Astrocyte (in vitro differentiated cells and primary cell): Measurements from ENCODE around the gene SPATA25. TPM values are rescaled to one million over a fixed set of nuclear protein-coding genes. Genes with fewer than 3 reads are reported as not detected.

Experiments
- DNase-seq: peaks from one replicate; pipeline ENCODE4 v3.0.0-alpha.2; 2010; ENCODE audit warnings: low read depth
- FAIRE-seq: peaks from 2 replicates; lab custom pipeline; 2011; peaks lifted over from hg19 to GRCh38; lab: Jason Lieb, UNC
- H2AFZ ChIP-seq: 2 replicates; pipeline ENCODE4 v1.6.0; 2012; ENCODE audit warnings: low read depth, low read length, inconsistent platforms
- H3K27ac ChIP-seq: 2 replicates; pipeline ENCODE4 v1.5.1; 2011; ENCODE audit warnings: low read depth, low read length, inconsistent platforms
- H3K27me3 ChIP-seq: 2 replicates; pipeline ENCODE4 v1.6.0; 2011; ENCODE audit warnings: low read length, inconsistent platforms; ENCODE audit not compliant: insufficient read depth
- H3K36me3 ChIP-seq: 2 replicates; pipeline ENCODE4 v1.5.1; 2011; ENCODE audit warnings: low read length, inconsistent platforms; ENCODE audit not compliant: insufficient read depth
- H3K4me1 ChIP-seq: 2 replicates; pipeline ENCODE4 v1.5.1; 2011; ENCODE audit warnings: low read length, inconsistent platforms; ENCODE audit not compliant: insufficient read depth
- H3K4me2 ChIP-seq: 2 replicates; pipeline ENCODE4 v1.6.0; 2012; ENCODE audit warnings: low read length, inconsistent platforms
- H3K4me3 ChIP-seq: 2 replicates; pipeline ENCODE4 v1.5.1; 2011; ENCODE audit warnings: low read depth, mild to moderate bottlenecking, low read length, inconsistent platforms; ENCODE audit not compliant: insufficient read depth
- H3K79me2 ChIP-seq: 2 replicates; pipeline ENCODE4 v1.6.0; 2012; ENCODE audit warnings: mild to moderate bottlenecking, low read length, inconsistent platforms; ENCODE audit not compliant: insufficient read depth
- H3K9ac ChIP-seq: 2 replicates; pipeline ENCODE4 v1.6.0; 2012; ENCODE audit warnings: mild to moderate bottlenecking, low read length, inconsistent platforms
- H3K9me3 ChIP-seq: 2 replicates; pipeline ENCODE4 v1.5.1; 2012; ENCODE audit warnings: low read depth, mild to moderate bottlenecking, low read length, inconsistent platforms; ENCODE audit not compliant: insufficient read depth
- H4K20me1 ChIP-seq: 2 replicates; pipeline ENCODE4 v1.6.0; 2012; ENCODE audit warnings: low read length, inconsistent platforms; ENCODE audit not compliant: insufficient read depth
- H3K27ac Mint-ChIP-seq: one replicate; pipeline ENCODE4 v1.8.0; 2021; ENCODE audit warnings: mild to moderate bottlenecking, mixed read lengths; ENCODE audit not compliant: unreplicated experiment
- H3K27me3 Mint-ChIP-seq: one replicate; pipeline ENCODE4 v1.8.0; 2021; ENCODE audit warnings: low read depth, mixed read lengths; ENCODE audit not compliant: unreplicated experiment
- H3K36me3 Mint-ChIP-seq: one replicate; pipeline ENCODE4 v1.8.0; 2021; ENCODE audit warnings: low read depth, mixed read lengths; ENCODE audit not compliant: unreplicated experiment
- H3K4me1 Mint-ChIP-seq: one replicate; pipeline ENCODE4 v1.8.0; 2021; ENCODE audit warnings: low read depth, mixed read lengths; ENCODE audit not compliant: unreplicated experiment
- H3K4me3 Mint-ChIP-seq: one replicate; pipeline ENCODE4 v1.8.0; 2021; ENCODE audit warnings: mild to moderate bottlenecking, moderate library complexity, mixed read lengths; ENCODE audit not compliant: unreplicated experiment
- H3K9me3 Mint-ChIP-seq: one replicate; pipeline ENCODE4 v1.8.0; 2021; ENCODE audit warnings: mild to moderate bottlenecking, mixed read lengths; ENCODE audit not compliant: unreplicated experiment
- CTCF ChIP-seq: IDR thresholded peaks from 2 replicates; pipeline ENCODE4 v1.5.1; 2011; ENCODE audit warnings: low read depth, mild to moderate bottlenecking, inconsistent platforms, low read length, moderate library complexity; ENCODE audit not compliant: insufficient read depth
- EZH2 ChIP-seq: IDR thresholded peaks from 2 replicates; pipeline ENCODE4 v1.6.1; 2012; ENCODE audit warnings: mild to moderate bottlenecking, low read length, inconsistent platforms; ENCODE audit not compliant: insufficient read depth
- total RNA-seq: library from RNA; stranded (reverse); gene quantifications from 2 replicates; pipeline ENCODE4 v1.2.1, GENCODE V29; 2021

The SPATA25 gene
- total RNA-seq, 1 donor from 2014 or later: 1.7 TPM

GRCh38 chr20:45866454-45866853 lies 21.0 kb downstream of the SPATA25 start:
- H3K79me2 ChIP-seq: no peaks in the 10 kb centered on the region
- no peak for DNase-seq
- no peaks in the 10 kb centered on the region for H4K20me1 ChIP-seq
- Mint-ChIP-seq H3K27ac (no peak overlapping the region), H3K36me3 (no peaks in the 10 kb centered on the region), H3K4me3 (no peak overlapping the region), H3K9me3 (no peaks in the 10 kb centered on the region), H3K27me3 (no peaks in the 10 kb centered on the region), H3K4me1 (peaks cover 10% of the 10 kb centered on the region)
- no peak overlapping the region for H3K4me2 ChIP-seq
- H3K27ac ChIP-seq: no peak overlapping the region
- H3K9me3 ChIP-seq: no peaks in the 10 kb centered on the region
- no peaks in the 10 kb centered on the region for H3K36me3 ChIP-seq
- peaks cover 10% of the 10 kb centered on the region for H3K4me1 ChIP-seq
- FAIRE-seq: no peak
- no peak overlapping the region for H2AFZ ChIP-seq
- TF ChIP-seq EZH2 (no peak), CTCF (no peak)
- H3K27me3 ChIP-seq: no peaks in the 10 kb centered on the region
- no peak overlapping the region for H3K4me3 ChIP-seq
- no peak overlapping the region for H3K9ac ChIP-seq

DNA sequence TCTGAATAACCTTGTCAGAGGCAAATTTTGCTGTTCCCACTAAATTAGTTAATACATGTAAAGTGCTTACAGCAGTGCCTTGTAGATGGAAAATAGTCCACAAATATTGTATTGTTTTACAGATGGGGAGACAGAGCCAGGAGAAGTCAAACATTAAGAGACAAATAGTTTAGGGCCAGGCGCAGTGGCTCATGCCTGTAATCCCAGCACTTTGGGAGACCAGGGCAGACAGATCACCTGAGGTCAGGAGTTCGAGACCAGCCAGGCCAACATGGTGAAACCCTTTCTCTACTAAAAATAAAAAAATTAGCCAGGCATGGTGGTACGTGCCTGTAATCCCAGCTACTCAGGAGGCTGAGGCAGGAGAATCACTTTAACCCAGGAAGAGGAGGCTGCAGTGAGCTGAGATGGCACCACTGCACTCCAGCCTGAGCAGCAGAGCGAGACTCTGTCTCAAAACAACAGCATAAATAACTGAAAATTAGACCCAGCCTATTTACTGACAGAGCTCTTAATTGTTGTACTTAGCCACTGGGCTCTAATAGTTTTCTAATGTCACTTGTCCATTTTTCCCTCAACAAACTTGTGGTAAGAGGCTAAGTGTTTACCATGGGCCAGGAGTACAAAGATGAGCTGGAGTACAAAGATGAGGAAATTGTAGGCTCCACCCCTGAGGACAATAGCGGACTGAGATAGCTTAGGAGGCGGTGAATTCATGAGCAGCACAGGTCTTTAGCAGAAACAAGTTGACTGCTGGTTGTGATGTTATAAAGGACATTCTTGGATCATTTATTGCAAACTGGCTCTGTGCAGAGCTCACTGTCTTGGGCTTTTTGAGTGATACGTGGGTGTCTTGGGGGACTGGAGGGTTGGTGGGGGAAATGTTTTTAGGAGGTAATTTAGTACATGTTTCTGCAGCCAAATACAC lies 23.6 kb downstream of the SPATA25 start:
- H3K4me1 ChIP-seq: peaks cover 17% of the 10 kb centered on the region
- no peak overlapping the region for H3K4me2 ChIP-seq
- no peaks in the 10 kb centered on the region for H3K9me3 Mint-ChIP-seq
- H3K27me3 ChIP-seq: no peaks in the 10 kb centered on the region
- no peak overlapping the region for H3K4me3 Mint-ChIP-seq
- no peak overlapping the region for H3K4me3 ChIP-seq
- FAIRE-seq: no peak
- no peaks in the 10 kb centered on the region for H3K27me3 Mint-ChIP-seq
- H3K36me3 ChIP-seq: no peaks in the 10 kb centered on the region
- H3K36me3 Mint-ChIP-seq: peaks cover 2% of the 10 kb centered on the region
- no peaks in the 10 kb centered on the region for H3K9me3 ChIP-seq
- no peak overlapping the region for H2AFZ ChIP-seq
- H3K27ac Mint-ChIP-seq: no peak overlapping the region
- peaks cover 22% of the 10 kb centered on the region for H3K4me1 Mint-ChIP-seq
- H4K20me1 ChIP-seq: no peaks in the 10 kb centered on the region
- H3K79me2 ChIP-seq: no peaks in the 10 kb centered on the region
- DNase-seq: no peak
- no peak overlapping the region for H3K27ac ChIP-seq
- no peak overlapping the region for H3K9ac ChIP-seq
- no peak for TF ChIP-seq CTCF
- TF ChIP-seq EZH2: no peak
